ENCODE results near the gene ADK. TPM values are rescaled to one million over a fixed set of nuclear protein-coding genes. Genes with fewer than 3 reads are reported as not detected.

The ADK gene
- total and polyA plus RNA-seq, 2 experiments from 2014 or later = 39.9 to 53.0 TPM

DNA sequence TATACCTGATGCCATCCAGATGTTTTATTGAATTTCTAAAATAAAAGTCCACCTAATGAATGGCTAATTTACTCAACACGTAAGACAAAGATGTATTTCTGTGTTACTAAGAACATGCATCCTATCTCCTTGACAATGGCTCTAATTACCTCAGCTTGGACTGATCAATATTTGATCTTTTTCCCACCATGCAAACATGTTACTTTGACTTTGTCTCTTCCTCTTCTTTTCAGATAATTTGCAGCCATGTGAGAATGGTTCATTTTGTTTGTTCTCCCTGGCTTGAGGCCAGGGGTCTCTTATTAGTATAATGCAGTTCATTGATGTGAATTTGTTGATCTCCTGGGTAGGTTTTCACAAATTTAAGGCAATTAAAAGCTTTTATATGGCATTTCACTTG is 302.1 kb downstream of the ADK start:
- H3K9me3 Mint-ChIP-seq = no peaks in the 10 kb centered on the region; the same call in 2 of the 3 replicates
- no peak for DNase-seq (ENCODE audit: low spot score)
- ATAC-seq = no peak
- H3K27me3 Mint-ChIP-seq (ENCODE audit: insufficient read depth, low read depth, poor library complexity) = no peaks in the 10 kb centered on the region
- H3K4me2 ChIP-seq = no peak overlapping the region
- H3K4me1 ChIP-seq (ENCODE audit: insufficient read depth) = peaks cover 6% of the 10 kb centered on the region
- no peak overlapping the region for H3K27ac ChIP-seq (ENCODE audit: low read depth)
- H3K27me3 ChIP-seq (ENCODE audit: insufficient read depth) = no peaks in the 10 kb centered on the region
- H3K4me1 Mint-ChIP-seq = peaks cover 8% of the 10 kb centered on the region
- no peaks in the 10 kb centered on the region for H3K9me2 ChIP-seq (ENCODE audit: insufficient read depth)
- no peak overlapping the region for H3K4me3 ChIP-seq
- H3K27ac Mint-ChIP-seq = no peak overlapping the region
- H2AFZ ChIP-seq = no peak overlapping the region
- H3K36me3 ChIP-seq (ENCODE audit: insufficient read depth) = no peaks in the 10 kb centered on the region
- H3K4me3 Mint-ChIP-seq = no peak overlapping the region
- TF ChIP-seq ZNF331 (CRISPR knock-in tag; IDR thresholded peaks at IDR 0.05; ENCODE audit: low read depth) (no peak), POLR2AphosphoS5 (IDR thresholded peaks at IDR 0.05; ENCODE audit: low read depth) (no peak), ETS1 (IDR thresholded peaks at IDR 0.05) (no peak), EZH2 (IDR thresholded peaks at IDR 0.05; ENCODE audit: low read depth, unreplicated experiment) (no peak), CREB1 (CRISPR knock-in tag; IDR thresholded peaks at IDR 0.05; ENCODE audit: low read depth) (no peak), ZNF462 (CRISPR knock-in tag; IDR thresholded peaks at IDR 0.05) (no peak), ZNF114 (CRISPR knock-in tag; IDR thresholded peaks at IDR 0.05) (no peak), EZH2phosphoT487 (IDR thresholded peaks at IDR 0.05; ENCODE audit: unreplicated experiment) (no peak), STAT1 (IDR thresholded peaks at IDR 0.05; ENCODE audit: unreplicated experiment) (no peak), NANOG (IDR thresholded peaks at IDR 0.05; ENCODE audit: borderline replicate concordance) (no peak), JUNB (IDR thresholded peaks at IDR 0.05; ENCODE audit: unreplicated experiment) (no peak)
- TF ChIP-seq, protein P1, sequence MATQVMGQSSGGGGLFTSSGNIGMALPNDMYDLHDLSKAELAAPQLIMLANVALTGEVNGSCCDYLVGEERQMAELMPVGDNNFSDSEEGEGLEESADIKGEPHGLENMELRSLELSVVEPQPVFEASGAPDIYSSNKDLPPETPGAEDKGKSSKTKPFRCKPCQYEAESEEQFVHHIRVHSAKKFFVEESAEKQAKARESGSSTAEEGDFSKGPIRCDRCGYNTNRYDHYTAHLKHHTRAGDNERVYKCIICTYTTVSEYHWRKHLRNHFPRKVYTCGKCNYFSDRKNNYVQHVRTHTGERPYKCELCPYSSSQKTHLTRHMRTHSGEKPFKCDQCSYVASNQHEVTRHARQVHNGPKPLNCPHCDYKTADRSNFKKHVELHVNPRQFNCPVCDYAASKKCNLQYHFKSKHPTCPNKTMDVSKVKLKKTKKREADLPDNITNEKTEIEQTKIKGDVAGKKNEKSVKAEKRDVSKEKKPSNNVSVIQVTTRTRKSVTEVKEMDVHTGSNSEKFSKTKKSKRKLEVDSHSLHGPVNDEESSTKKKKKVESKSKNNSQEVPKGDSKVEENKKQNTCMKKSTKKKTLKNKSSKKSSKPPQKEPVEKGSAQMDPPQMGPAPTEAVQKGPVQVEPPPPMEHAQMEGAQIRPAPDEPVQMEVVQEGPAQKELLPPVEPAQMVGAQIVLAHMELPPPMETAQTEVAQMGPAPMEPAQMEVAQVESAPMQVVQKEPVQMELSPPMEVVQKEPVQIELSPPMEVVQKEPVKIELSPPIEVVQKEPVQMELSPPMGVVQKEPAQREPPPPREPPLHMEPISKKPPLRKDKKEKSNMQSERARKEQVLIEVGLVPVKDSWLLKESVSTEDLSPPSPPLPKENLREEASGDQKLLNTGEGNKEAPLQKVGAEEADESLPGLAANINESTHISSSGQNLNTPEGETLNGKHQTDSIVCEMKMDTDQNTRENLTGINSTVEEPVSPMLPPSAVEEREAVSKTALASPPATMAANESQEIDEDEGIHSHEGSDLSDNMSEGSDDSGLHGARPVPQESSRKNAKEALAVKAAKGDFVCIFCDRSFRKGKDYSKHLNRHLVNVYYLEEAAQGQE (IDR thresholded peaks at IDR 0.05; ENCODE audit: unreplicated experiment) = no peak
- TF ChIP-seq, protein P2, sequence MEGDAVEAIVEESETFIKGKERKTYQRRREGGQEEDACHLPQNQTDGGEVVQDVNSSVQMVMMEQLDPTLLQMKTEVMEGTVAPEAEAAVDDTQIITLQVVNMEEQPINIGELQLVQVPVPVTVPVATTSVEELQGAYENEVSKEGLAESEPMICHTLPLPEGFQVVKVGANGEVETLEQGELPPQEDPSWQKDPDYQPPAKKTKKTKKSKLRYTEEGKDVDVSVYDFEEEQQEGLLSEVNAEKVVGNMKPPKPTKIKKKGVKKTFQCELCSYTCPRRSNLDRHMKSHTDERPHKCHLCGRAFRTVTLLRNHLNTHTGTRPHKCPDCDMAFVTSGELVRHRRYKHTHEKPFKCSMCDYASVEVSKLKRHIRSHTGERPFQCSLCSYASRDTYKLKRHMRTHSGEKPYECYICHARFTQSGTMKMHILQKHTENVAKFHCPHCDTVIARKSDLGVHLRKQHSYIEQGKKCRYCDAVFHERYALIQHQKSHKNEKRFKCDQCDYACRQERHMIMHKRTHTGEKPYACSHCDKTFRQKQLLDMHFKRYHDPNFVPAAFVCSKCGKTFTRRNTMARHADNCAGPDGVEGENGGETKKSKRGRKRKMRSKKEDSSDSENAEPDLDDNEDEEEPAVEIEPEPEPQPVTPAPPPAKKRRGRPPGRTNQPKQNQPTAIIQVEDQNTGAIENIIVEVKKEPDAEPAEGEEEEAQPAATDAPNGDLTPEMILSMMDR (conservative IDR thresholded peaks at IDR 0.05; ENCODE audit: low read depth in 2 of 2) = no peak
- H4K20me1 ChIP-seq (replicated peaks; ENCODE audit: insufficient read depth) = no peaks in the 10 kb centered on the region
- no peaks in the 10 kb centered on the region for H3F3A ChIP-seq (replicated peaks; ENCODE audit: low read depth)
- no peaks in the 10 kb centered on the region for H3K79me2 ChIP-seq (replicated peaks; ENCODE audit: insufficient read depth)
- peaks cover 10% of the 10 kb centered on the region; the same call in 2 of the 3 replicates for H3K36me3 Mint-ChIP-seq (ENCODE audit: low read depth)
